HepG2 (cell line): ENCODE measurements around the gene TPX2. TPM values are rescaled to one million over a fixed set of nuclear protein-coding genes. Genes with fewer than 3 reads are reported as not detected.
A peak's percentile ranks its signal among the peaks of the same experiment; 100 is the strongest.

Source experiments
- AHDC1 ChIP-seq: sonication (generic); formaldehyde crosslinking; IDR thresholded peaks from 2 replicates; pipeline ENCODE4 v1.5.1; 2020; ENCODE audit warnings: mild to moderate bottlenecking, missing genetic modification reagents, borderline replicate concordance
- BCL3 ChIP-seq: sonication (generic); formaldehyde crosslinking; IDR thresholded peaks from 2 replicates; pipeline ENCODE4 v1.5.1; 2020; ENCODE audit warnings: mild to moderate bottlenecking, missing genetic modification reagents, moderate library complexity
- CAMTA2 ChIP-seq: sonication (generic); formaldehyde crosslinking; IDR thresholded peaks from 2 replicates; pipeline ENCODE4 v1.4.0; 2020; ENCODE audit warnings: mild to moderate bottlenecking, missing genetic modification reagents, borderline replicate concordance
- RARG ChIP-seq: sonication (generic); formaldehyde crosslinking; IDR thresholded peaks from 2 replicates; pipeline ENCODE4 v1.4.0; 2020; ENCODE audit warnings: low read depth, mild to moderate bottlenecking, missing genetic modification reagents
- RBM39 ChIP-seq: fragments of 200-400 bp; formaldehyde crosslinking; IDR thresholded peaks from one replicate; pipeline ENCODE4 v1.6.1; 2018; ENCODE audit warnings: antibody characterized with exemption, mild to moderate bottlenecking, low read depth, low read length; ENCODE audit not compliant: poor library complexity, severe bottlenecking
- SETDB1 ChIP-seq: sonication (generic); formaldehyde crosslinking; IDR thresholded peaks from 2 replicates; pipeline ENCODE4 v1.5.1; 2020; ENCODE audit warnings: missing genetic modification reagents, mild to moderate bottlenecking, borderline replicate concordance
- SNAI1 ChIP-seq: sonication (generic); formaldehyde crosslinking; IDR thresholded peaks from 2 replicates; pipeline ENCODE4 v1.5.0; 2020; ENCODE audit warnings: mild to moderate bottlenecking, missing genetic modification reagents, borderline replicate concordance
- TSC22D2 ChIP-seq: sonication (generic); formaldehyde crosslinking; IDR thresholded peaks from 2 replicates; pipeline ENCODE4 v1.5.1; 2020; ENCODE audit warnings: missing genetic modification reagents, mild to moderate bottlenecking, borderline replicate concordance
- ZNF124 ChIP-seq: sonication (generic); formaldehyde crosslinking; IDR thresholded peaks from 2 replicates; pipeline ENCODE4 v1.4.0; 2020; ENCODE audit warnings: missing genetic modification reagents
- ZNF3 ChIP-seq: IDR thresholded peaks from 2 replicates; pipeline ENCODE4 v1.7.0; 2017; ENCODE audit warnings: inconsistent platforms
- ZNF432 ChIP-seq: sonication (generic); formaldehyde crosslinking; IDR thresholded peaks from 2 replicates; pipeline ENCODE4 v1.5.0; 2020; ENCODE audit warnings: missing genetic modification reagents, mild to moderate bottlenecking, borderline replicate concordance
- ZNF678 ChIP-seq: sonication (generic); formaldehyde crosslinking; IDR thresholded peaks from 2 replicates; pipeline ENCODE4 v1.4.0; 2020; ENCODE audit warnings: mild to moderate bottlenecking, missing genetic modification reagents
- ZNF770 ChIP-seq: sonication (generic); formaldehyde crosslinking; IDR thresholded peaks from 2 replicates; pipeline ENCODE4 v1.5.0; 2020; ENCODE audit warnings: mild to moderate bottlenecking, missing genetic modification reagents
- ZSCAN21 ChIP-seq: sonication (generic); formaldehyde crosslinking; IDR thresholded peaks from 2 replicates; pipeline ENCODE4 v1.8.0; 2022; ENCODE audit warnings: mild to moderate bottlenecking, missing genetic modification reagents, moderate library complexity, borderline replicate concordance
- polyA plus RNA-seq, 8 experiments: library from polyadenylated mRNA; depleted of rRNA in 3 of 8; stranded (reverse) in 7 of 8; unstranded in 1 of 8; fragments of >200 nt; fragmentation: Illumina TruSeq in 4 of 8; extraction: Trizol in 4 of 8; gene quantifications; 2 replicates each; pipeline versions ENCODE4 v1.2.1 to v1.2.3, GENCODE V29; 2011 to 2016; ENCODE audit warnings: low read depth in 4 of 8, missing spikeins in 1 of 8, mixed read lengths in 1 of 8; ENCODE audit not compliant: insufficient read depth in 1 of 8
- total RNA-seq, 5 experiments: library from RNA; depleted of rRNA; stranded (reverse); fragments of >200 nt; fragmentation: Illumina TruSeq; extraction: Trizol; gene quantifications; 2 replicates each; pipeline ENCODE4 v1.2.3, GENCODE V29; 2016; ENCODE audit warnings: low read depth in 1 of 5
- TF ChIP-seq, protein P1 (sequence below): IDR thresholded peaks from 2 replicates; pipeline ENCODE4 v1.6.1; 2016; ENCODE audit warnings: control low read depth
- TF ChIP-seq, protein P2 (sequence below): sonication (generic); formaldehyde crosslinking; conservative IDR thresholded peaks from 2 replicates; pipeline ENCODE4 v1.8.0; 2022; ENCODE audit warnings: low read depth, missing genetic modification reagents

Gene TPX2
- total and polyA plus RNA-seq, 2 of the 13 experiments (the other 11 are each of a cell fraction or from before 2014, with no cell fraction given) = 34.3 to 124 TPM

DNA sequence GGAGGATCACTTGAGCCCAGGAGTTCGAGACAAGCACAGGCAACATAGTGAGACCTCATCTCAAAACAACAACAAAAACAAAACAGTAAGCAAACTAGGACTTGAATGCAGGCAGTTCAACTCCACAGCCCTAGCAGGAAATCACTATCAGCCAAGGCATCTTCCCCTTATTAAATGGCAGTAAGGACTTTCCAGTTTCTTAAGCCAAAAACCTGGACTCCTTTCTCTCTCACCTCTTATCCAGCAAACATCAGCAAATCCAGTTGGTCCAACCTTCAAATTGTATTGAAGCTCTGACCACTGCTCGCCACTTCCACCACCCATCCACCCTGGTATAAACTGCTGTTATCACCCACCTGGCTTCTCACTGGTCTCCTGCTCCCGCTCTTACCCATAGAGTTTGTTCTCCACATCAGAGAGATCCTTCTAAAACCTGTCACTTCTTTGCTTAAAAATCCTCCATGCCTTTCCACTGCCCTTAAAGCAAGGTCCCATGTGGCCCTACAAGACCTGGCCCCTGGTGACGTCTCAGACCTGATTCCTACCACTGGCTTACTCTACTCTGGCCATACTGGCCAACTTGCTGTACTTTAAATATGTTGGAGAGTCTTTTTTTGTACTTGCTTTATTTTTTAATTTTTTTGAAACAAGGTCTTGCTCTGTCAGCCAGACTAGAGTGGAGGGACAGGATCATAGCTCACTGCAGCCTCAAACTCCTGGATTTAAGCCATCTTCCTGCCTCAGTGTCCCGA, 44.1 kb upstream of the TPX2 start (continued):
- TF ChIP-seq AHDC1 (CRISPR knock-in tag) (peak; percentile 25; the same call in 1 of the 2 replicates), SETDB1 (no peak), ZNF3 (CRISPR knock-in tag) (no peak), RARG (CRISPR knock-in tag) (no peak), BCL3 (CRISPR knock-in tag) (no peak), ZNF770 (CRISPR knock-in tag) (no peak), ZNF124 (CRISPR knock-in tag) (no peak), SNAI1 (CRISPR knock-in tag) (0 out of 2 replicates have a peak, but pooled peaks have one; percentile 37), TSC22D2 (CRISPR knock-in tag) (no peak), CAMTA2 (CRISPR knock-in tag) (no peak), ZNF678 (CRISPR knock-in tag) (no peak), ZSCAN21 (CRISPR knock-in tag) (no peak), RBM39 (no peak), ZNF432 (CRISPR knock-in tag) (no peak)
- TF ChIP-seq, protein P1, sequence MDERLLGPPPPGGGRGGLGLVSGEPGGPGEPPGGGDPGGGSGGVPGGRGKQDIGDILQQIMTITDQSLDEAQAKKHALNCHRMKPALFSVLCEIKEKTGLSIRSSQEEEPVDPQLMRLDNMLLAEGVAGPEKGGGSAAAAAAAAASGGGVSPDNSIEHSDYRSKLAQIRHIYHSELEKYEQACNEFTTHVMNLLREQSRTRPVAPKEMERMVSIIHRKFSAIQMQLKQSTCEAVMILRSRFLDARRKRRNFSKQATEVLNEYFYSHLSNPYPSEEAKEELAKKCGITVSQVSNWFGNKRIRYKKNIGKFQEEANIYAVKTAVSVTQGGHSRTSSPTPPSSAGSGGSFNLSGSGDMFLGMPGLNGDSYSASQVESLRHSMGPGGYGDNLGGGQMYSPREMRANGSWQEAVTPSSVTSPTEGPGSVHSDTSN (CRISPR knock-in tag) = no peak
- TF ChIP-seq, protein P2, sequence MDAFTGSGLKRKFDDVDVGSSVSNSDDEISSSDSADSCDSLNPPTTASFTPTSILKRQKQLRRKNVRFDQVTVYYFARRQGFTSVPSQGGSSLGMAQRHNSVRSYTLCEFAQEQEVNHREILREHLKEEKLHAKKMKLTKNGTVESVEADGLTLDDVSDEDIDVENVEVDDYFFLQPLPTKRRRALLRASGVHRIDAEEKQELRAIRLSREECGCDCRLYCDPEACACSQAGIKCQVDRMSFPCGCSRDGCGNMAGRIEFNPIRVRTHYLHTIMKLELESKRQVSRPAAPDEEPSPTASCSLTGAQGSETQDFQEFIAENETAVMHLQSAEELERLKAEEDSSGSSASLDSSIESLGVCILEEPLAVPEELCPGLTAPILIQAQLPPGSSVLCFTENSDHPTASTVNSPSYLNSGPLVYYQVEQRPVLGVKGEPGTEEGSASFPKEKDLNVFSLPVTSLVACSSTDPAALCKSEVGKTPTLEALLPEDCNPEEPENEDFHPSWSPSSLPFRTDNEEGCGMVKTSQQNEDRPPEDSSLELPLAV (CRISPR knock-in tag) = no peak
